Germinal center (tissue), 1 donor: ENCODE measurements around the gene CCNY.

Experiments
- DNase-seq: peaks from one replicate; pipeline ENCODE4 v3.0.0; 2012; ENCODE audit warnings: mixed read lengths, low spot score

Gene CCNY

GRCh38 chr10:35581655-35582054 is 245.3 kb downstream of the CCNY start:
- no peak for DNase-seq

DNA sequence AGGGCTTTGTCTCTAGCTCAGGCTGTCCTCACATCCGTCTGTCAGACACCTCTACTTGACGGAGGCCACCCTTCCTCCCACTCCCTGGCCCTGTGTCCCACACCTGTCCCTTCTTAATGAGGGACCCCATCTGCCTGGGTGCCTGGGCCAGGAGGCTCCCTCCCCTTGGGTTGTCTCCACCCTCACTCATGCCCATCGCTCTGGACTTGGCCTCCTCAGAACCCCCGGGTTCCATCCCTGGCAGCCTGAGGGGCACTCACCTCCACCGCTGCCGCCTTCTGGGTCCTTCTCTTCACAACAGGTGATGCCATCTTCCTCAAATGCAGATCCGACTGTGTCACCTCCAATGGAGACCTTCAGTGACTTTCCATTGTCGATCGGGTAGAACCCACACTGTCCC is 248.6 kb downstream of the CCNY start:
- no peak for DNase-seq

- no peak for DNase-seq
Measured at GRCh38 chr10:35585356-35585755, 249.0 kb downstream of the CCNY start.

- DNase-seq: no peak
Measured at GRCh38 chr10:35585903-35586535, 249.7 kb downstream of the CCNY start.

DNA sequence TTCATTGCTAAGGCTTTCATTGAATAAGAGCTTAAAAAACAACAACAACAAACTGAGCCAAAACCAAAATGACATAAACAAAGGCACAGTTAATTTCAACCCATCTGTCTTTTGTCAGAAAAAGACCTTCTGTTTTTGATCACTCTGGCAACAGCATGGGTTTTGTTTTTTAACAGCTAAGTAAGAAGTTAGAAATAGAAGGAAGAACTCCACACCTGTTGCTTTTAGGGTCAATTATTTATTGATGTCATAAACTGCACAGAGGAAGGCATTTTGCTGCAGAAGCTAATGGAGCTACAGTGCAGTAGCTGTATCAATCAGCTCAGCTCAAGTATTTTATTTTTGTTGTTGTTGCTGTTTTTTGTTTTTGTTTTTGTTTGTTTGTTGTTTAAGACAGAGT is 252.5 kb downstream of the CCNY start:
- no peak for DNase-seq

DNA sequence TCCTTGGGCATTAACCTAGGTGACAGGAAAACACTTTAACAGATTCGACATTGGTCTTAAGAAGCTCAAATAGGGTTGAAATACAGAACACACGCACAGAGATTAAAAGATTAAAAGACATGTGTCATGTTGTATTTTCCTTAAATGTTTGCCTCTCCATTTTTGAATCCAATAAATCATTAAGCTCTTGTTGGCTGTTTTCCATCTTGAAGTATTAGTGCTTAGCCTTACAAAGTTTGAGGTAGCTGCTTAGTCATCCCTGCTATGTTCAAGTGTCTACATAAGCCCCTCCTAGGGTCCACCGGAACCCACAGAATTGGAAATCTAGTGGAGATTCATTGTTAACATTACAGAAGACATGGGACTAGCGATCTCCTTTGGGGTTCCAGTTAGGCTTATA is 256.1 kb downstream of the CCNY start:
- DNase-seq: no peak

GRCh38 chr10:35594115-35595079 is 258.1 kb downstream of the CCNY start:
- DNase-seq: no peak

DNA sequence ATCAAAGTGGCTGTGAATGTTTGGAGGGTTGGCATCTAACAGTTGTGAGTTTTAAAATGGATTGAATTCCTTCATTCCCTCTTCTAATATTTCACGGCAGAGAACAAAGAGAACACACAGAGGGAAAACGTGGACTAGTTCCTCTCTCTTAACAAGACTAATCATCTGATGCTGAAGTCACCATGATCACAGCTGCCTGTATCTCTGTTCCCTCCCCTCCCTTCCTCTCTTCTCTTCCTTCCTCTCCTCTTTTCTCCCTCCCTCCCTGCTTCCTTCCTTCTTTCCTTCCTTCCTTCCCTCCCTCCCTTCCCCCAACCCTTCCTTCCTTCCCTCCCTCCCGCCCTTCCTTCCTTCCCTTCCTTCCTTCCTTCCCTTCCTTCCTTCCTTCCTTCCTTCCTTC is 258.8 kb downstream of the CCNY start:
- DNase-seq: no peak

GRCh38 chr10:35598379-35598778 is 262.1 kb downstream of the CCNY start:
- DNase-seq: no peak

DNA sequence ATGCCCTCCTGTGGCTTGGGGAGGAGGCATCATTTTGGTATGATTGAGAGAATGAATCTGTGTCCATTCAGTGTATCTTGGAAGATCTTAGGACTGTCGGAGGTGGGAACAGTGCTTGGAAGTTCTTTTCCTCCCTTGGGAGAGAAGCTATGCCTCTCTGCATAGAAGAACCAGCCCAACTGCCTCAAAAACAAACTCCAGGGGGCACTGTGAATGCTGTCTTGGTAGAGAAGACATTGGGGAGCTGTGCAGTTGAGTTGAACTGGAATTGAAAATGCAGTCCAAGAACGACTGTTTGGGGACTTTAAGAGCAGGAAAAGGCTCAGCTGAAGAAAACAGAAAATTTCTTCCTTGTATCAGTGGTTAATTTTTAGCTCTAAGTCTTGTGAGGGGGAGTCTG is 263.9 kb downstream of the CCNY start:
- no peak for DNase-seq

DNA sequence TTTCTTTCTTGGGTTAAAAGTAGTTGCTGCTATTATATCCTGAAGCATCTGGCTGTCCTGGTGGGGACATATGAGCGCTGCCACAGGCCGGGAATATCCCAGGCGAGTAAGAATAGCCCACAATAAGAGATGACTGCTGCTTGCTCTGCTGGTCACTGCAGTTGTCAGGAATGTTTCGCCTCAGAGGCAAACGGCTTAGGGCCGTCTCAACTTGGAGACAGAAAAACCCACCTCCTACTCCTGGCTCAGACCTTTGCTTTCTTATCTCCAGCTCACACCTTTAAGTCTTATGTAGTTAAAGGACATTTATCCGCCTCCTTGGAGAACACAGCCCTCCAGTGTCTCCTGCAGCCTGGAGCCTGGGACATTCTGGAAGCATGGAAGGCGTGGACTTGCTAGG is 268.9 kb downstream of the CCNY start, which contains the start of gene GJD4:
GJD4 (plus strand) TSS at position 151 of the 400 bp plus-strand sequence; CDS start at position 378, 227 bp downstream.
- no peak for DNase-seq

- no peak for DNase-seq
Measured at GRCh38 chr10:35606430-35606829, 270.1 kb downstream of the CCNY start.

- DNase-seq: no peak
Measured at GRCh38 chr10:35607475-35608327, 271.4 kb downstream of the CCNY start.

DNA sequence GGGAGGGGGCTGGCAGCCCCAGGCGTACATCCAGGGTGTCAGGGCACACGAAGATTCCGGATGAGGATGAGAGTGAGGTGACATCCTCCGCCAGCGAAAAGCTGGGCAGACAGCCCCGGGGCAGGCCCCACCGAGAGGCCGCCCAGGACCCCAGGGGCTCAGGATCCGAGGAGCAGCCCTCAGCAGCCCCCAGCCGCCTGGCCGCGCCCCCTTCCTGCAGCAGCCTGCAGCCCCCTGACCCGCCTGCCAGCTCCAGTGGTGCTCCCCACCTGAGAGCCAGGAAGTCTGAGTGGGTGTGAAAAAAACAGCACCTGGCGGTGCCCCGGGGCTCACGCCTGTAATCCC is 272.0 kb downstream of the CCNY start:
- no peak for DNase-seq

DNA sequence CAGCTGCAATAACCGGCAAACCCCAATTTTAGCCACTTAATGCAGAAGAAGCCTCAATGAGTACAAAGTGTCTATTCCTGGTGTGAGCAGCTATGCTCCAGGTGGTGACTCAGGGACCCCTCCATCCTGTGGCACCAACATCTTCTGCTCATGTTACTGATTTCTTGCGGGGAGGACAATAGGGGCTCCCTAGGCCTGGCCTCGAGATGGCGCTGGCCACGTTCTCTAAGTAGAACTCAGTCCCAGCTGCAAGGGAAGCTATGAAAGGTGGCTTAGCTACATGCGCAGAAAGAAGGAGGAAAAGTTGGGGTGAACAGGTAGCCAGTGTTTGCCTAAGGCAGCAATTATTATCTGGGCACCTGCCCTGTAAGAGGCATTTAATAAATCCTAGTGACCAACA is 275.4 kb downstream of the CCNY start:
- DNase-seq: no peak

DNA sequence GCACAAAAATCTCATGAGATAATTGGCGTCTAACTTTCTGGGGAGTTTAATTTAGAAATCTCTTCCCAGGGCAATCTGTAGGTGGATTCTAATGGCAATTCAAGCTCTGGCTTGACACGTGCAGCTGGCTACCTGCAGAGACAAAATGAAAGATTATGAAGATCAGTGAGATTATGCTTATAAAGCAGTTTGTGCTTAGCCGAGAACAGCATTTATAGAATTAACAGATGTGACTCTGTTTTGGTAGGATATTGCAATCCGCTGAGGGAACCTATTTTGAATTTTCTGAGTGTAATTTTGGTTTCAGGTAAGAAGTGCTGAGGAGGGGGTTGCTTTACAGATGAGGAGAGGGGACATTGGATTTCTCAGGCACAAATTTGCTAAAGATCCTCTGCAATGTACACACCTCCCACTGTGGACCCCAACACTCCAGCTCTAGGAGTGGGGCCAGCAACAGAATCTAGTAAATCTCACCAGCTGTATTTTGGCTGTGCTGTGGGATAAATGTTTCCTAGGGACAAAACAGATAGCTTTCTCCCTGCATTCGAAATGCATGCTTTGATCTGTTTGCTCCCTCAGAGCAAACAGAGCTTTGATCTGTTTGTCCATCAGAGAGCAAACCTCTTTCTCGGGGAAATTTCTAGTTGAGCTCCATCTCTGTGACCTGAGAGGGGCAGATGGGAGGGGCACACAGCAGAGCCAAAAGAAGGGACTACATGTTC is 276.2 kb downstream of the CCNY start:
- no peak for DNase-seq

- DNase-seq: no peak
Measured at GRCh38 chr10:35613107-35613440, 276.8 kb downstream of the CCNY start.

DNA sequence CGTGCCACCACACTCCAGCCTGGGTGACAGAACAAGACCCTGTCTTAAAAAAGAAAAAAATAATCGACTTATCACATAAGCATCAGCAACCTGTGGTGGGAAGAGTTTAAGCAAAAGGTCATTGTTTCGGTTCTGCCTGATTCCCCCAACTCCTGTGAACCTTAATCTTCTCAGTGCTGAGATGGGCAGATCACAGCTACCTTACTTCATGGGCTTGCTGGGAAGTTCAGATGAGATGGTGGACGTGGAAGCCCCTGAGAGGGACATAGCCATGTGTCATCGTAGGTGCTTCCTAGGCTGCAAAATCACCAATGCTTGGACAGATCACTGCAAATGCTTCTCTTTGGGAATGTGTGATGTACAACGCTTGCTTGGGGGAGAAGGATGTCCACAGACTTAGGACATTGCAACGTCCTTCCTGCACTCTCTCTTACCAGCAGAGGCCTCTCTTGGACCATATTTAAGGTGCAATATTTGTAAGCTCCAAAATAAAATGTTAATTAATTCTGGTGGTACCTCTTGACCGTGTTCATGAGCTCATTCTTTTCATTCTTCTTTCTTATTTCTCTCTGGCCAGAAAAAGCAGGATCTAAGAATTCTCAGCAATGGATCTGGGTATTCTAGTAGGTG is 277.4 kb downstream of the CCNY start:
- no peak for DNase-seq

DNA sequence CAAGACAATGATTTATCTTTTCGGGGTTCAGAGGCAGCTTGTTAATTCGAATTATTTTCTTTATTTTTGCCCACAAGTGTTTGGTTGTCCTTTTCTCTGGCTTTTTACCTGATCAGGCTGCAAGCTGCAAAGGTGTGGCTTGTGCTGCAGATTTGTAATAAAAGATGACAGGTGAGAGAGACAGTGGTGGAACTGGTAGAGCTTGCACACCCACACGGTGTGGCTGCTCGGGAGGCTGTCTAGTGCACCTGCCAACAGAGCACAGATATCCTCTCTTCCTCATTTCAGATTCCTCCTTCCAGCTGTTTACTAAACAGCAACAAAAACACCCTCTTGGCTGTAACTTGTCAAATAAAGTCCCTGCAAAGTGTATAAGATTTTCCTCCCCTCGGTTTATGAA is 278.0 kb downstream of the CCNY start:
- no peak for DNase-seq
